ENCODE data around the gene LBR. TPM values are rescaled to one million over a fixed set of nuclear protein-coding genes. Genes with fewer than 3 reads are reported as not detected.
A peak's percentile ranks its signal among the peaks of the same experiment; 100 is the strongest.

LBR gene
- total RNA-seq, 1 donor, result 25.3 TPM

DNA sequence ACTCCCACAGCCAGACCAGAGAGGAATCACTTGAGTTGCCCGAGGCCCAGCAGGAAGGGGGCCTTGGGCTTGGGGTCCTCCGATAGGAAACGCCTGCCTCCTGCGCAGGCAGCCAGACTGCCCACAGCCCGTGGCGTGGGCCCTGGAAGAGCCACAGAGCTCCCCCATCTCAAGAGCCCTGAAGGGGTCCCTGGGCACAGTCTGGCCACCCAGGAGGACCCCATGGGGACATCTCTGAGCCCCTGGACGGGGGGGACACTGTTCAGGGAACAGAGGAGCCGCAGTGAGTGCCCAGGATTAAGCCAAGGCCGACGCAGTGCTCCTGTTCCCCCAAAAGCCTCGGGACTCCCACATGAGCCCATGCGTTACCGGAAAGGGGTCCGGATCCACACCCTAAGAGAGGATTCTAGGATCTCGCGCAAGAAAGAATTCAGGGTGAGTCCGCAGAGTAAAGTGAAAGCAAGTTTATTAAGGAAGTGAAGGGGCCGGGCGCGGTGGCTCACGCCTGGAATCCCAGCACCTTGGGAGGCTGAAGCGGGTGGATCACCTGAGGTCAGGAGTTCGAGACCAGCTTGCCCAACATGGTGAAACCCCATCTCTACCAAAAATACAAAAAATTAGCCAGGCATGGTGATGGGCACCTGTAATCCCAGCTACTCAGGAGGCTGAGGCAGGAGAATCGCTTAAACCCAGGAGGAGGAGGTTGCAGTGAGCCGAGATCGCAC, 38.1 kb upstream of the LBR start:
- no peaks in the 10 kb centered on the region for H4K20me1 ChIP-seq (ENCODE audit: insufficient read depth, low read length)
- H3K79me2 ChIP-seq (ENCODE audit: insufficient read depth, low read length), result no peaks in the 10 kb centered on the region
- DNase-seq (ENCODE audit: insufficient read length, low spot score, missing footprints), result no peak
- no peak overlapping the region for H3K27ac ChIP-seq (ENCODE audit: low read depth, low read length)
- H3K36me3 ChIP-seq (ENCODE audit: insufficient read depth, low read length), result no peaks in the 10 kb centered on the region
- H3K27me3 ChIP-seq (ENCODE audit: insufficient read depth, low read length), result no peaks in the 10 kb centered on the region
- TF ChIP-seq, protein P1, sequence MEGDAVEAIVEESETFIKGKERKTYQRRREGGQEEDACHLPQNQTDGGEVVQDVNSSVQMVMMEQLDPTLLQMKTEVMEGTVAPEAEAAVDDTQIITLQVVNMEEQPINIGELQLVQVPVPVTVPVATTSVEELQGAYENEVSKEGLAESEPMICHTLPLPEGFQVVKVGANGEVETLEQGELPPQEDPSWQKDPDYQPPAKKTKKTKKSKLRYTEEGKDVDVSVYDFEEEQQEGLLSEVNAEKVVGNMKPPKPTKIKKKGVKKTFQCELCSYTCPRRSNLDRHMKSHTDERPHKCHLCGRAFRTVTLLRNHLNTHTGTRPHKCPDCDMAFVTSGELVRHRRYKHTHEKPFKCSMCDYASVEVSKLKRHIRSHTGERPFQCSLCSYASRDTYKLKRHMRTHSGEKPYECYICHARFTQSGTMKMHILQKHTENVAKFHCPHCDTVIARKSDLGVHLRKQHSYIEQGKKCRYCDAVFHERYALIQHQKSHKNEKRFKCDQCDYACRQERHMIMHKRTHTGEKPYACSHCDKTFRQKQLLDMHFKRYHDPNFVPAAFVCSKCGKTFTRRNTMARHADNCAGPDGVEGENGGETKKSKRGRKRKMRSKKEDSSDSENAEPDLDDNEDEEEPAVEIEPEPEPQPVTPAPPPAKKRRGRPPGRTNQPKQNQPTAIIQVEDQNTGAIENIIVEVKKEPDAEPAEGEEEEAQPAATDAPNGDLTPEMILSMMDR (IDR thresholded peaks at IDR 0.05; ENCODE audit: extremely low read depth, low read depth, low read length), result no peak
- H3K9me3 ChIP-seq (ENCODE audit: low read depth, low read length), result no peaks in the 10 kb centered on the region
- peaks cover 14% of the 10 kb centered on the region for H3K4me1 ChIP-seq (ENCODE audit: insufficient read depth, low read length)
- no peak overlapping the region for H3K4me3 ChIP-seq (ENCODE audit: insufficient read depth, low read length)
- no peak overlapping the region for H2AFZ ChIP-seq (ENCODE audit: low read length)
- no peak overlapping the region for H3K4me2 ChIP-seq (ENCODE audit: insufficient read depth, low read length)

DNA sequence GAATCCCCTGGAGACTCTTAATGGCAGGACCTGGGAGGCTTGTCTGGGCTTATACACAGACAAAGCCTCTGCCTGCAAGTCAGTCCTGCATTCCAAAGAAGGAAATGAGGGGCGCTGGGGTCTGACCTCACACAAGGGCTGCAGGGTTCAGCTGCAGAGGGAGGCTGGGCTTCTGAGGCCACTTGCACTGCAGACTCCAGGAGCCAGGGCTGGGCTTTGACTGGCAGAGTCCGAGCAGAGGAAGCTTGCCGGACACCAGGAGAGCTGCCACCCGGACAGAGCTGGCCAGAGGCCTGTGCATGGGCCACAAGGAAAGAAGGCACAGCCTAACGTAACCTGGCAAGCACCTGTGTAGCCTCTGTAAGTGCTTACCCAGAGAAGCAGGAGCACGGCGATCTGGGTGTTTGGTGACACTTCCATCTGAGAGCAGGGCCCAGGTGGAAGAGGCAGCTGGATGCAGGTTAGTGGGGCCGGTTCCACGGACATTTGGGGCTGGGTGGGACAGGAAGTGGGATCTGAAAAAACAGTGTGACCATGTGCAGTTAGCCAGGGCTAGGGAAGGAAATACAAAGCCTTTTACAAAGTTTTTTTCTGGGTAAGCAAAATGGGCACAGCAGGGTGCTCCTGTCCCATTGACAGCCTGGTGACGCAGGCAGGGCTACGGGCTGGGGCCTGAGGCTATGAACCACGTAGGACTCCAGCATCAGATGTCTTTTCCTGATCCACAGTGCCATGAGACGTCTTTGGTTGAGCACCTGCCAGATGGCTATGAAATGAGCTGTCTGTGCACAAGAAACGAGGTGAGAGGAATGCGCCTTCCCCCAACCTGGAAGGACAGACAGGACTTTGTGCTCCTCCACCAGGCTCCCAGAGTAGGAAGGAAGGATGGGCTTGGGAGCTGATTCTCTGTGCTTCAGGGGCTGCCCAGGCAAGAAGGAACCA, 37.3 kb upstream of the LBR start:
- TF ChIP-seq, protein P1 (IDR thresholded peaks at IDR 0.05; ENCODE audit: extremely low read depth, low read depth, low read length), result no peak
- Histone ChIP-seq H3K79me2 (ENCODE audit: insufficient read depth, low read length) (no peaks in the 10 kb centered on the region), H3K9me3 (ENCODE audit: low read depth, low read length) (no peaks in the 10 kb centered on the region), H3K4me2 (ENCODE audit: insufficient read depth, low read length) (peak overlapping the region; percentile 32), H3K4me1 (ENCODE audit: insufficient read depth, low read length) (peaks cover 22% of the 10 kb centered on the region), H4K20me1 (ENCODE audit: insufficient read depth, low read length) (no peaks in the 10 kb centered on the region), H3K4me3 (ENCODE audit: insufficient read depth, low read length) (no peak overlapping the region), H2AFZ (ENCODE audit: low read length) (no peak overlapping the region), H3K36me3 (ENCODE audit: insufficient read depth, low read length) (no peaks in the 10 kb centered on the region), H3K27ac (ENCODE audit: low read depth, low read length) (no peak overlapping the region), H3K27me3 (ENCODE audit: insufficient read depth, low read length) (no peaks in the 10 kb centered on the region)
- peak; percentile 74 for DNase-seq (ENCODE audit: insufficient read length, low spot score, missing footprints)

DNA sequence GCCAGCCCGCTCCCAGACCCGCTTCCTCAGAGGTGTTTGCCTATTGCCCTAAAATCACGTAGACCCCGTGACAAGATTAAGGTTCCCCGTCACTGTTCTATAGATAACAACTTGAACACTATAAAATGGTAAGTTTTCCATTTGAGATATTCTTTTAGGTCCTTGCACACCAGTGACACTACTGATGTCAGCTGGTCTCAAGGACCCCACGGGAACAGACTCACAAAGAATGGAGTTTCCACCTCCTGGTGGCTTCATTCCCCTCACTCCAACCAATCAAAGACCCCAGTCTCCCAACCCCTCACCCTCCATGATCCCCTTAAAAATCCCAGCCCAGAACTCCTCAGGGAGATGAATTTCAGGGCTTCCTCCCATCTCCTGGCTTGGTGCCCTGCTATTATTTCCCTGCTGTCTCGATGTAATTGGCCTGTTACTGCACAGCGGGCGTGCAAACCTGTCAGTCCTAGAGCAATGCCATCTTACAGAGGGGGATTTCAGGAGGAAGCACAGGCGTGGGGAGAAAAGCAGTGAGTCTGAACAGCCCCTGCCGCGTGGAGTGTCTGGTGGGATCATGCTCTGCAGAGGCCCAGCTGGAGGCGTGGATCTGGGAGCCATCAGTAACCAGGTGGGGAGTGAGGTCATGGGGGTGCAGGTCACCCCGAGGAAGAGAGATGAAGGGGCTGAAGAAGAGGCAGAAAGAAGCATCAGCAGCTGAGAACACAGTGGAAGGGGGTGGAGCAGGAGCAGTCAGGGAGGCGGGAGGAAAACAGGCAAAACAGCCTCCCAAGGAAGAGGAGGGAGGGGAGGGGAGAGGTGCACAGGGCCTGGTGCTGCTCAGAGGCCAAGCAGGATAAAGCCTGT, 35.1 kb upstream of the LBR start:
- Histone ChIP-seq H3K4me1 (ENCODE audit: insufficient read depth, low read length) (peaks cover 33% of the 10 kb centered on the region), H4K20me1 (ENCODE audit: insufficient read depth, low read length) (no peaks in the 10 kb centered on the region), H3K27me3 (ENCODE audit: insufficient read depth, low read length) (no peaks in the 10 kb centered on the region), H3K36me3 (ENCODE audit: insufficient read depth, low read length) (no peaks in the 10 kb centered on the region), H3K27ac (ENCODE audit: low read depth, low read length) (no peak overlapping the region), H3K4me2 (ENCODE audit: insufficient read depth, low read length) (no peak overlapping the region), H3K4me3 (ENCODE audit: insufficient read depth, low read length) (no peak overlapping the region), H3K9me3 (ENCODE audit: low read depth, low read length) (no peaks in the 10 kb centered on the region), H3K79me2 (ENCODE audit: insufficient read depth, low read length) (no peaks in the 10 kb centered on the region), H2AFZ (ENCODE audit: low read length) (no peak overlapping the region)
- TF ChIP-seq, protein P1 (IDR thresholded peaks at IDR 0.05; ENCODE audit: extremely low read depth, low read depth, low read length), result no peak
- DNase-seq (ENCODE audit: insufficient read length, low spot score, missing footprints), result no peak

All from osteoblast (primary cell).